HepG2 (cell line): Measurements from ENCODE around the gene LNX2. TPM values are rescaled to one million over a fixed set of nuclear protein-coding genes. Genes with fewer than 3 reads are reported as not detected.

Experiments
- ATAC-seq: fragments of 200-7000 bp; cut with Tn5 transposase; 3 replicates; pipeline ENCODE4 v1.9.1; 2020; ENCODE audit warnings: mild to moderate bottlenecking, moderate library complexity
- BruUV-seq: library from RNA; stranded (reverse); fragments of 400-500 nt; replicated peaks from 2 replicates; lab custom pipeline; 2021; lab: Mats Ljungman, UMichigan
- CTCF ChIA-PET: fragments of 300-600 bp; formaldehyde crosslinking; extraction: SDS; loops from one replicate; lab custom pipeline; 2021; ENCODE audit warnings: low total read pairs, inconsistent platforms, low intra/inter-chr PET ratio; lab: Yijun Ruan, JAX
- POLR2A ChIA-PET: fragments of 350-600 bp; sonication (Branson Sonifier 250); formaldehyde crosslinking; loops from one replicate; lab custom pipeline; 2020; ENCODE audit warnings: antibody characterized with exemption, inconsistent platforms; lab: Yijun Ruan, JAX
- DNase-seq: peaks from one replicate; pipeline ENCODE4 v3.0.0-alpha.2; 2015; ENCODE audit warnings: low spot score
- FAIRE-seq: peaks from 3 replicates; lab custom pipeline; 2011; peaks lifted over from hg19 to GRCh38; lab: Jason Lieb, UNC
- H2AFZ ChIP-seq: one replicate; pipeline ENCODE4 v1.6.1; 2011; ENCODE audit warnings: low read length, inconsistent platforms
- H3K27ac ChIP-seq: fragments of 300-600 bp; 3 replicates; pipeline ENCODE4 v1.8.0; 2011; ENCODE audit warnings: mixed run types, mild to moderate bottlenecking, mixed read lengths, low read length, inconsistent platforms; ENCODE audit not compliant: insufficient read depth; ENCODE audit errors: extremely low read length
- H3K27me3 ChIP-seq, 2 experiments: fragments of 200-600 bp in 1 of 2; 2 replicates in 1 of 2; 3 replicates in 1 of 2; pipeline versions ENCODE4 v1.6.0 to v1.8.0; 2011; ENCODE audit warnings: low read length in 2 of 2, mild to moderate bottlenecking in 2 of 2, moderate library complexity in 2 of 2, inconsistent platforms in 1 of 2; ENCODE audit not compliant: insufficient read depth in 2 of 2, control insufficient read depth in 1 of 2
- H3K36me3 ChIP-seq, 2 experiments: fragments of 200-600 bp in 1 of 2; replicated peaks in 1 of 2; 2 replicates in 1 of 2; 3 replicates in 1 of 2; pipeline versions ENCODE4 v1.5.1 to v1.8.0; 2011; ENCODE audit warnings: low read length in 2 of 2, inconsistent platforms in 1 of 2; ENCODE audit not compliant: insufficient read depth in 2 of 2, control insufficient read depth in 1 of 2
- H3K4me1 ChIP-seq: 2 replicates; pipeline ENCODE4 v1.5.1; 2012; ENCODE audit warnings: low read length, inconsistent platforms; ENCODE audit not compliant: insufficient read depth
- H3K4me2 ChIP-seq: 2 replicates; pipeline ENCODE4 v1.6.0; 2011; ENCODE audit warnings: low read depth, low read length, inconsistent platforms
- H3K4me3 ChIP-seq, 3 experiments: fragments of 200-600 bp in 1 of 3; sonication (generic), shearing (Covaris generic) in 1 of 3; replicated peaks in 1 of 3; 2 replicates each; pipeline ENCODE4 v1.5.1; 2011 to 2016; ENCODE audit warnings: low read length in 3 of 3, inconsistent platforms in 2 of 3, low read depth in 2 of 3, mild to moderate bottlenecking in 2 of 3, control low read depth in 1 of 3, mixed read lengths in 1 of 3; ENCODE audit not compliant: insufficient read depth in 1 of 3
- H3K79me2 ChIP-seq: one replicate; pipeline ENCODE4 v1.6.1; 2011; ENCODE audit warnings: low read length, inconsistent platforms; ENCODE audit not compliant: insufficient read depth
- H3K9ac ChIP-seq: 2 replicates; pipeline ENCODE4 v1.6.0; 2011; ENCODE audit warnings: mild to moderate bottlenecking, low read depth, low read length, inconsistent platforms; ENCODE audit not compliant: insufficient read depth
- H3K9me3 ChIP-seq: 2 replicates; pipeline ENCODE4 v1.5.1; 2012; ENCODE audit warnings: mild to moderate bottlenecking, low read length
- H4K20me1 ChIP-seq: 2 replicates; pipeline ENCODE4 v1.6.0; 2011; ENCODE audit warnings: inconsistent platforms, mild to moderate bottlenecking, low read length, moderate library complexity; ENCODE audit not compliant: insufficient read depth
- GTF3A ChIP-seq: sonication (generic); formaldehyde crosslinking; conservative IDR thresholded peaks from 2 replicates; pipeline ENCODE4 v1.4.0; 2020; ENCODE audit warnings: mild to moderate bottlenecking, missing genetic modification reagents
- HDAC6 ChIP-seq: fragments of 200-600 bp; sonication (generic); IDR thresholded peaks from 2 replicates; pipeline ENCODE4 v1.7.0; 2017; ENCODE audit warnings: mild to moderate bottlenecking, antibody characterized with exemption, low read length, low read depth
- MED1 ChIP-seq: sonication (generic); formaldehyde crosslinking; IDR thresholded peaks from 2 replicates; pipeline ENCODE4 v1.4.0; 2020; ENCODE audit warnings: missing genetic modification reagents
- NCOR1 ChIP-seq: fragments of 200-600 bp; sonication (generic); IDR thresholded peaks from 2 replicates; pipeline ENCODE4 v1.7.0; 2017; ENCODE audit warnings: antibody characterized with exemption, low read length, borderline replicate concordance
- SNRNP70 ChIP-seq: fragments of 200-400 bp; formaldehyde crosslinking; IDR thresholded peaks from 2 replicates; pipeline ENCODE4 v1.6.1; 2017; ENCODE audit warnings: mild to moderate bottlenecking, low read depth, low read length, moderate library complexity
- ZNF501 ChIP-seq: sonication (generic); formaldehyde crosslinking; IDR thresholded peaks from 2 replicates; pipeline ENCODE4 v1.5.1; 2020; ENCODE audit warnings: mild to moderate bottlenecking, moderate library complexity, missing genetic modification reagents
- ZNF605 ChIP-seq: sonication (generic); formaldehyde crosslinking; IDR thresholded peaks from 2 replicates; pipeline ENCODE4 v1.8.0; 2022; ENCODE audit warnings: mild to moderate bottlenecking, missing genetic modification reagents
- ZNF878 ChIP-seq: sonication (generic); formaldehyde crosslinking; IDR thresholded peaks from 2 replicates; pipeline ENCODE4 v1.8.1; 2023; ENCODE audit warnings: mild to moderate bottlenecking, missing genetic modification reagents, moderate library complexity
- WGBS: methylation state at CpG from one replicate; pipeline ENCODE4 v1.1.6; 2017; ENCODE audit warnings: low lambda C conversion rate; 5-methylcytosine and 5-hydroxymethylcytosine counted together
- in situ Hi-C: cut with HindIII; loops from 2 replicates; pipeline ENCODE4 v1.10.0; 2017; ENCODE audit warnings: low pct_unique_long_range_greater_than_20kb; ENCODE audit not compliant: extremely low pct_ligation_motif_present
- intact Hi-C: fragments of 100-400 bp; cut with micrococcal nuclease; formaldehyde crosslinking; loops from one replicate; pipeline ENCODE4 v1.10.0; 2022; ENCODE audit not compliant: unreplicated experiment
- polyA plus RNA-seq, 8 experiments: library from polyadenylated mRNA; depleted of rRNA in 3 of 8; stranded (reverse) in 7 of 8; unstranded in 1 of 8; fragments of >200 nt; fragmentation: Illumina TruSeq in 4 of 8; extraction: Trizol in 4 of 8; gene quantifications; 2 replicates each; pipeline versions ENCODE4 v1.2.1 to v1.2.3, GENCODE V29; 2011 to 2016; ENCODE audit warnings: low read depth in 4 of 8, missing spikeins in 1 of 8, mixed read lengths in 1 of 8; ENCODE audit not compliant: insufficient read depth in 1 of 8
- total RNA-seq, 5 experiments: library from RNA; depleted of rRNA; stranded (reverse); fragments of >200 nt; fragmentation: Illumina TruSeq; extraction: Trizol; gene quantifications; 2 replicates each; pipeline ENCODE4 v1.2.3, GENCODE V29; 2016; ENCODE audit warnings: low read depth in 1 of 5
- TF ChIP-seq, protein P1 (sequence below): sonication (generic); formaldehyde crosslinking; IDR thresholded peaks from 2 replicates; pipeline ENCODE4 v1.4.0; 2020; ENCODE audit warnings: missing genetic modification reagents
- TF ChIP-seq, protein P2 (sequence below): sonication (generic); formaldehyde crosslinking; conservative IDR thresholded peaks from 2 replicates; pipeline ENCODE4 v1.4.0; 2020; ENCODE audit warnings: missing genetic modification reagents
- TF ChIP-seq, protein P3 (sequence below): sonication (generic); formaldehyde crosslinking; IDR thresholded peaks from 2 replicates; pipeline ENCODE4 v1.4.0; 2020; ENCODE audit warnings: mild to moderate bottlenecking, missing genetic modification reagents

The LNX2 gene
- total and polyA plus RNA-seq, 2 of the 13 experiments (the other 11 are each of a cell fraction or from before 2014, with no cell fraction given) = 9.2 to 9.7 TPM

DNA sequence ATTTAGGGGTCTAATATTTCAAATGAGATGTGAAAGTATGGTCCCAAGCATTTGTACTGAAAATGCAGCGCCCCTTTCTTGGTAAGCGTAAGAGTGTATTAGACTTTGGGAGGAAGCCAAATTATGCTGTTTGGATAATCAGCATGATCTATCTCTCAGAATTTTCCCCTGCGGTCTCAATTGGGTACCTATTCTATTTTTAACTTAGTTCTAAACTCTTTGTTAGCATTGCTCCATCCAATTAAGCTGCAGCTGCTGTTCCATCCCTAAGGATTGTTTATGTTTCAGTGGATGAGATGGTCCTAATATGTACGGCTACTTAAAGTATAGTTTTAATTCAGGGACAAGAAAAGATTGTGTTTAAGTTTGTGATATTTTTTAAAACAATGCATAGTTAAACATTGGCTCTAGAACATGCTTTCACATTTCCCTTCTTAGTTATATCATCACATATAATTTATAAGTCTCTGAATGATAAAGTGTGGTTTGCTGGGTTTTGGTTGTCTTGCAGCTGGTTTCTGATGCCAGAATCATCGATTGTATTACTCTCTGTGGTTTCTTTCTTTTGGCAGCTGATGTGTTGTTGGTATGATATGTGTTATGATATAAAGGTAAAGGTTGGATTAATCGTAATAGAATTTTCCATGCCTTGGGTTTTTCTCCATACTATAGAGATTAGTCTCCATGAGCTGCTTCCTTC, 16.4 kb upstream of the LNX2 start:
- intact Hi-C loops (no loop called here), in situ Hi-C loops (no loop called here)
- H3K9ac ChIP-seq = no peak overlapping the region
- DNase-seq = no peak
- H3K9me3 ChIP-seq = no peaks in the 10 kb centered on the region
- CTCF ChIA-PET = no interaction called here
- H3K27me3 ChIP-seq = no peaks in the 10 kb centered on the region
- H3K4me3 ChIP-seq = no peak overlapping the region
- no peak overlapping the region for H3K4me2 ChIP-seq
- no peak for ATAC-seq
- no TSS peak for BruUV-seq
- no peak for TF ChIP-seq HDAC6
- TF ChIP-seq ZNF501 (CRISPR knock-in tag) = no peak
- TF ChIP-seq, protein P1, sequence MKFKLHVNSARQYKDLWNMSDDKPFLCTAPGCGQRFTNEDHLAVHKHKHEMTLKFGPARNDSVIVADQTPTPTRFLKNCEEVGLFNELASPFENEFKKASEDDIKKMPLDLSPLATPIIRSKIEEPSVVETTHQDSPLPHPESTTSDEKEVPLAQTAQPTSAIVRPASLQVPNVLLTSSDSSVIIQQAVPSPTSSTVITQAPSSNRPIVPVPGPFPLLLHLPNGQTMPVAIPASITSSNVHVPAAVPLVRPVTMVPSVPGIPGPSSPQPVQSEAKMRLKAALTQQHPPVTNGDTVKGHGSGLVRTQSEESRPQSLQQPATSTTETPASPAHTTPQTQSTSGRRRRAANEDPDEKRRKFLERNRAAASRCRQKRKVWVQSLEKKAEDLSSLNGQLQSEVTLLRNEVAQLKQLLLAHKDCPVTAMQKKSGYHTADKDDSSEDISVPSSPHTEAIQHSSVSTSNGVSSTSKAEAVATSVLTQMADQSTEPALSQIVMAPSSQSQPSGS (CRISPR knock-in tag) = no peak
- TF ChIP-seq, protein P2, sequence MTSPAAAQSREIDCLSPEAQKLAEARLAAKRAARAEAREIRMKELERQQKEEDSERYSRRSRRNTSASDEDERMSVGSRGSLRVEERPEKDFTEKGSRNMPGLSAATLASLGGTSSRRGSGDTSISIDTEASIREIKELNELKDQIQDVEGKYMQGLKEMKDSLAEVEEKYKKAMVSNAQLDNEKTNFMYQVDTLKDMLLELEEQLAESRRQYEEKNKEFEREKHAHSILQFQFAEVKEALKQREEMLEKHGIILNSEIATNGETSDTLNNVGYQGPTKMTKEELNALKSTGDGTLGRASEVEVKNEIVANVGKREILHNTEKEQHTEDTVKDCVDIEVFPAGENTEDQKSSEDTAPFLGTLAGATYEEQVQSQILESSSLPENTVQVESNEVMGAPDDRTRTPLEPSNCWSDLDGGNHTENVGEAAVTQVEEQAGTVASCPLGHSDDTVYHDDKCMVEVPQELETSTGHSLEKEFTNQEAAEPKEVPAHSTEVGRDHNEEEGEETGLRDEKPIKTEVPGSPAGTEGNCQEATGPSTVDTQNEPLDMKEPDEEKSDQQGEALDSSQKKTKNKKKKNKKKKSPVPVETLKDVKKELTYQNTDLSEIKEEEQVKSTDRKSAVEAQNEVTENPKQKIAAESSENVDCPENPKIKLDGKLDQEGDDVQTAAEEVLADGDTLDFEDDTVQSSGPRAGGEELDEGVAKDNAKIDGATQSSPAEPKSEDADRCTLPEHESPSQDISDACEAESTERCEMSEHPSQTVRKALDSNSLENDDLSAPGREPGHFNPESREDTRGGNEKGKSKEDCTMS = no peak
- TF ChIP-seq, protein P3, sequence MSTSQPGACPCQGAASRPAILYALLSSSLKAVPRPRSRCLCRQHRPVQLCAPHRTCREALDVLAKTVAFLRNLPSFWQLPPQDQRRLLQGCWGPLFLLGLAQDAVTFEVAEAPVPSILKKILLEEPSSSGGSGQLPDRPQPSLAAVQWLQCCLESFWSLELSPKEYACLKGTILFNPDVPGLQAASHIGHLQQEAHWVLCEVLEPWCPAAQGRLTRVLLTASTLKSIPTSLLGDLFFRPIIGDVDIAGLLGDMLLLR (CRISPR knock-in tag) = no peak
- no peak for TF ChIP-seq NCOR1
- TF ChIP-seq ZNF878 = no peak
- no peak for TF ChIP-seq GTF3A
- no peak for TF ChIP-seq SNRNP70
- TF ChIP-seq ZNF605 (CRISPR knock-in tag) = no peak
- no peak for TF ChIP-seq MED1 (CRISPR knock-in tag)
- TF ChIP-seq, all 625 proteins: peak for 0
- POLR2A ChIA-PET = interaction anchor here (1.2 kb wide), 1 partner anchor 16 kb away, joined by 4 read pairs; no protein-coding TSS in a partner anchor
- H3K79me2 ChIP-seq = peaks cover 35% of the 10 kb centered on the region
- H2AFZ ChIP-seq = no peak overlapping the region
- H3K4me1 ChIP-seq = peaks cover 51% of the 10 kb centered on the region
- H3K36me3 ChIP-seq = peaks cover 0 to 7% of the 10 kb centered on the region in 2 experiments; a peak in 1 of 5 replicates
- WGBS = 87% methylated on average over 6 of the region's 6 CpGs
- no peaks in the 10 kb centered on the region for H4K20me1 ChIP-seq
- no peak overlapping the region for H3K27ac ChIP-seq
- FAIRE-seq = no peak
